Prostate gland (tissue), 2 donors: ENCODE results near the gene INTS14.

Experiments used
- POLR2A ChIP-seq: fragments of 450-650 bp; IDR thresholded peaks from one replicate; pipeline ENCODE4 v1.6.1; 2016; ENCODE audit warnings: antibody characterized with exemption, mild to moderate bottlenecking
- TF ChIP-seq, protein P1 (sequence below), 4 experiments: fragments of 200-600 bp in 2 of 4; fragments of 450-650 bp in 2 of 4; sonication (generic) in 2 of 4; IDR thresholded peaks; 1 replicate in 3 of 4; 2 replicates in 1 of 4; pipeline ENCODE4 v1.5.1; 2016 to 2019; ENCODE audit warnings: antibody characterized with exemption in 4 of 4, mild to moderate bottlenecking in 2 of 4, moderate library complexity in 2 of 4

DNA sequence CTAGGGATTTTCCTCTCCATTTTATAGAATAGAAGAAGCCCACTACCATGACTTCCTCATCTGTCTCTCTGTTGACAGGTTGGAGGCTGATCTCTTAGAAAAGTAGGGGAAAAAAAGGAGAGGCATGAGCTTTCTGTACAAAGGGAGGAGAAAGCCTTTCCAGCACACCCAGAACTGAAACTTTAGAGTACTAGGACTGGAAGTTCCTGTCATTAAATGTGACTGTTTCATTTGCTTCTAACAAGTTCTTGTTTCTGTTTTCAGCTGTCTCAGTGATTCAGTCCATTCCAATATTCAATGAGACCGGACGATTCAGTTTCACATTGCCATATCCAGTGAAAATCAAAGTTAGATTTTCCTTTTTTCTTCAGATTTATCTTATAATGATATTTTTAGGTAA lies 39.0 kb downstream of the INTS14 start:
- TF ChIP-seq, protein P1, sequence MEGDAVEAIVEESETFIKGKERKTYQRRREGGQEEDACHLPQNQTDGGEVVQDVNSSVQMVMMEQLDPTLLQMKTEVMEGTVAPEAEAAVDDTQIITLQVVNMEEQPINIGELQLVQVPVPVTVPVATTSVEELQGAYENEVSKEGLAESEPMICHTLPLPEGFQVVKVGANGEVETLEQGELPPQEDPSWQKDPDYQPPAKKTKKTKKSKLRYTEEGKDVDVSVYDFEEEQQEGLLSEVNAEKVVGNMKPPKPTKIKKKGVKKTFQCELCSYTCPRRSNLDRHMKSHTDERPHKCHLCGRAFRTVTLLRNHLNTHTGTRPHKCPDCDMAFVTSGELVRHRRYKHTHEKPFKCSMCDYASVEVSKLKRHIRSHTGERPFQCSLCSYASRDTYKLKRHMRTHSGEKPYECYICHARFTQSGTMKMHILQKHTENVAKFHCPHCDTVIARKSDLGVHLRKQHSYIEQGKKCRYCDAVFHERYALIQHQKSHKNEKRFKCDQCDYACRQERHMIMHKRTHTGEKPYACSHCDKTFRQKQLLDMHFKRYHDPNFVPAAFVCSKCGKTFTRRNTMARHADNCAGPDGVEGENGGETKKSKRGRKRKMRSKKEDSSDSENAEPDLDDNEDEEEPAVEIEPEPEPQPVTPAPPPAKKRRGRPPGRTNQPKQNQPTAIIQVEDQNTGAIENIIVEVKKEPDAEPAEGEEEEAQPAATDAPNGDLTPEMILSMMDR (IDR thresholded peaks at IDR 0.05): no peak
- TF ChIP-seq POLR2A: no peak
